SK-N-SH treated with all-trans-retinoic acid at 6 μM for 48 hours (cell line): ENCODE data around the gene C5.

Experiments used
- ATAC-seq: fragments of 200-7000 bp; cut with Tn5 transposase; 3 replicates; pipeline ENCODE4 v1.9.1; 2020; ENCODE audit warnings: mild to moderate bottlenecking, moderate library complexity
- ARNTL ChIP-seq: fragments of 450-650 bp; formaldehyde crosslinking; IDR thresholded peaks from 2 replicates; pipeline ENCODE4 v1.5.0; 2020; ENCODE audit warnings: low read depth, mild to moderate bottlenecking, moderate library complexity, borderline replicate concordance
- BACH2 ChIP-seq: fragments of 250-450 bp; sonication (Bioruptor Pico); IDR thresholded peaks from 2 replicates; pipeline ENCODE4 v1.9.0; 2021; ENCODE audit warnings: mild to moderate bottlenecking, borderline replicate concordance
- ESRRG ChIP-seq: fragments of 250-450 bp; sonication (Bioruptor Pico); IDR thresholded peaks from 2 replicates; pipeline ENCODE4 v1.6.1; 2021; ENCODE audit warnings: mild to moderate bottlenecking
- GLIS3 ChIP-seq: fragments of 250-450 bp; sonication (Bioruptor Pico); IDR thresholded peaks from 2 replicates; pipeline ENCODE4 v1.5.0; 2020; ENCODE audit warnings: mild to moderate bottlenecking, moderate library complexity
- ISL1 ChIP-seq: fragments of 250-450 bp; sonication (Bioruptor Pico); IDR thresholded peaks from 2 replicates; pipeline ENCODE4 v2.1.2; 2022; ENCODE audit warnings: mild to moderate bottlenecking, moderate library complexity
- OSR1 ChIP-seq: fragments of 250-450 bp; sonication (Bioruptor Pico); IDR thresholded peaks from 2 replicates; pipeline ENCODE4 v1.8.0; 2022; ENCODE audit warnings: moderate library complexity, mild to moderate bottlenecking, inconsistent platforms
- POU6F1 ChIP-seq: fragments of 250-450 bp; sonication (Bioruptor Pico); IDR thresholded peaks from 2 replicates; pipeline ENCODE4 v1.8.0; 2021; ENCODE audit warnings: low read depth, mild to moderate bottlenecking, moderate library complexity, borderline replicate concordance
- PPARA ChIP-seq: fragments of 250-450 bp; sonication (Bioruptor Pico); IDR thresholded peaks from 2 replicates; pipeline ENCODE4 v1.5.0; 2020; ENCODE audit warnings: mild to moderate bottlenecking, borderline replicate concordance
- RARB ChIP-seq: fragments of 250-450 bp; sonication (Bioruptor Pico); IDR thresholded peaks from 2 replicates; pipeline ENCODE4 v1.8.0; 2021; ENCODE audit warnings: mild to moderate bottlenecking, moderate library complexity
- SNAI2 ChIP-seq: fragments of 250-450 bp; sonication (Bioruptor Pico); IDR thresholded peaks from 2 replicates; pipeline ENCODE4 v1.5.0; 2020; ENCODE audit warnings: mild to moderate bottlenecking, moderate library complexity
- TCF4 ChIP-seq: fragments of 250-450 bp; sonication (Bioruptor Pico); IDR thresholded peaks from 2 replicates; pipeline ENCODE4 v1.8.0; 2021; ENCODE audit warnings: mild to moderate bottlenecking, moderate library complexity, borderline replicate concordance
- TOX ChIP-seq: fragments of 250-450 bp; sonication (Bioruptor Pico); IDR thresholded peaks from 2 replicates; pipeline ENCODE4 v1.8.0; 2021; ENCODE audit warnings: mild to moderate bottlenecking, moderate library complexity, borderline replicate concordance
- TSHZ2 ChIP-seq: fragments of 250-450 bp; sonication (Bioruptor Pico); IDR thresholded peaks from 2 replicates; pipeline ENCODE4 v1.5.0; 2020; ENCODE audit warnings: mild to moderate bottlenecking, moderate library complexity
- ZC3H10 ChIP-seq: fragments of 250-450 bp; sonication (Bioruptor Pico); IDR thresholded peaks from 2 replicates; pipeline ENCODE4 v1.5.1; 2021; ENCODE audit warnings: mild to moderate bottlenecking, moderate library complexity
- ZFP3 ChIP-seq: fragments of 250-450 bp; sonication (Bioruptor Pico); IDR thresholded peaks from 2 replicates; pipeline ENCODE4 v1.5.0; 2020; ENCODE audit warnings: mild to moderate bottlenecking, moderate library complexity
- ZFP30 ChIP-seq: fragments of 450-650 bp; formaldehyde crosslinking; IDR thresholded peaks from 2 replicates; pipeline ENCODE4 v1.5.0; 2022; ENCODE audit warnings: mild to moderate bottlenecking, moderate library complexity
- ZNF565 ChIP-seq: fragments of 450-650 bp; formaldehyde crosslinking; conservative IDR thresholded peaks from 2 replicates; pipeline ENCODE4 v1.5.0; 2020; ENCODE audit warnings: low read depth, mild to moderate bottlenecking, moderate library complexity
- ZNF70 ChIP-seq: fragments of 450-650 bp; formaldehyde crosslinking; IDR thresholded peaks from 2 replicates; pipeline ENCODE4 v1.5.0; 2020; ENCODE audit warnings: mild to moderate bottlenecking, moderate library complexity
- ZNF8 ChIP-seq: fragments of 450-650 bp; formaldehyde crosslinking; IDR thresholded peaks from 2 replicates; pipeline ENCODE4 v1.5.0; 2020; ENCODE audit warnings: mild to moderate bottlenecking, moderate library complexity
- TF ChIP-seq, protein P1 (sequence below): fragments of 250-450 bp; sonication (Bioruptor Pico); IDR thresholded peaks from 2 replicates; pipeline ENCODE4 v1.5.1; 2021; ENCODE audit warnings: mild to moderate bottlenecking, moderate library complexity
- TF ChIP-seq, protein P2 (sequence below): fragments of 250-450 bp; sonication (Bioruptor Pico); IDR thresholded peaks from 2 replicates; pipeline ENCODE4 v1.8.0; 2020; ENCODE audit warnings: mild to moderate bottlenecking, moderate library complexity, borderline replicate concordance
- TF ChIP-seq, protein P3 (sequence below): fragments of 250-450 bp; sonication (Bioruptor Pico); IDR thresholded peaks from 2 replicates; pipeline ENCODE4 v1.5.1; 2020; ENCODE audit warnings: low read depth, mild to moderate bottlenecking, moderate library complexity

Gene C5

DNA sequence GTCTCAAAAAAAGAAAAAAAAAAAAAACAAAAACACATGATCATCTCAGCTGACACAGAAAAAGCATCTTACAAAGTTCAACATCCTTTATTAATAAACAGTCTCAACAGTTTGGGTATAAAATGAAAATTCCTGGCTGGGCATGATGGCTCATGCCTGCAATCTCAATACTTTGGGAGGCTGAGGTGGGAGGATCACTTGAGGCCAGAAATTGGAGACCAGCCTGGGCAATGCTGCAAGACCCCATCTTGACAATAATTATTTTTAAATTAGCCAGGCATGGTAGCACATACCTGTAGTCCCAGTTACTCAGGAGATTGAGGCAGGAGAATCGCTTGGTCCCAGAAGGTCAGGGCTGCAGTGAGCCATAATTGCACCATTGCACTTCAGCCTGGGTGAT lies 16.8 kb upstream of the C5 start:
- no peak for ATAC-seq
- TF ChIP-seq TOX (CRISPR knock-in tag) (no peak), POU6F1 (CRISPR knock-in tag) (no peak), TCF4 (CRISPR knock-in tag) (no peak), ESRRG (CRISPR knock-in tag) (no peak), ZNF8 (CRISPR knock-in tag) (no peak), ZNF565 (CRISPR knock-in tag) (no peak), ZC3H10 (CRISPR knock-in tag) (no peak), ZNF70 (CRISPR knock-in tag) (no peak), TSHZ2 (CRISPR knock-in tag) (no peak), SNAI2 (CRISPR knock-in tag) (no peak), ZFP3 (CRISPR knock-in tag) (no peak), RARB (CRISPR knock-in tag) (no peak), GLIS3 (CRISPR knock-in tag) (no peak), BACH2 (CRISPR knock-in tag) (no peak), ARNTL (CRISPR knock-in tag) (no peak), OSR1 (CRISPR knock-in tag) (no peak), PPARA (CRISPR knock-in tag) (no peak)
- TF ChIP-seq, protein P1, sequence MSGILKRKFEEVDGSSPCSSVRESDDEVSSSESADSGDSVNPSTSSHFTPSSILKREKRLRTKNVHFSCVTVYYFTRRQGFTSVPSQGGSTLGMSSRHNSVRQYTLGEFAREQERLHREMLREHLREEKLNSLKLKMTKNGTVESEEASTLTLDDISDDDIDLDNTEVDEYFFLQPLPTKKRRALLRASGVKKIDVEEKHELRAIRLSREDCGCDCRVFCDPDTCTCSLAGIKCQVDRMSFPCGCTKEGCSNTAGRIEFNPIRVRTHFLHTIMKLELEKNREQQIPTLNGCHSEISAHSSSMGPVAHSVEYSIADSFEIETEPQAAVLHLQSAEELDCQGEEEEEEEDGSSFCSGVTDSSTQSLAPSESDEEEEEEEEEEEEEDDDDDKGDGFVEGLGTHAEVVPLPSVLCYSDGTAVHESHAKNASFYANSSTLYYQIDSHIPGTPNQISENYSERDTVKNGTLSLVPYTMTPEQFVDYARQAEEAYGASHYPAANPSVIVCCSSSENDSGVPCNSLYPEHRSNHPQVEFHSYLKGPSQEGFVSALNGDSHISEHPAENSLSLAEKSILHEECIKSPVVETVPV (CRISPR knock-in tag), result no peak

- peak; percentile 77 for ATAC-seq
Measured at GRCh38 chr9:121059998-121060636, 10.0 kb upstream of the C5 start.

GRCh38 chr9:121059513-121059912 lies 9.4 kb upstream of the C5 start:
- TF ChIP-seq TCF4 (CRISPR knock-in tag), result no peak
- TF ChIP-seq, protein P2, sequence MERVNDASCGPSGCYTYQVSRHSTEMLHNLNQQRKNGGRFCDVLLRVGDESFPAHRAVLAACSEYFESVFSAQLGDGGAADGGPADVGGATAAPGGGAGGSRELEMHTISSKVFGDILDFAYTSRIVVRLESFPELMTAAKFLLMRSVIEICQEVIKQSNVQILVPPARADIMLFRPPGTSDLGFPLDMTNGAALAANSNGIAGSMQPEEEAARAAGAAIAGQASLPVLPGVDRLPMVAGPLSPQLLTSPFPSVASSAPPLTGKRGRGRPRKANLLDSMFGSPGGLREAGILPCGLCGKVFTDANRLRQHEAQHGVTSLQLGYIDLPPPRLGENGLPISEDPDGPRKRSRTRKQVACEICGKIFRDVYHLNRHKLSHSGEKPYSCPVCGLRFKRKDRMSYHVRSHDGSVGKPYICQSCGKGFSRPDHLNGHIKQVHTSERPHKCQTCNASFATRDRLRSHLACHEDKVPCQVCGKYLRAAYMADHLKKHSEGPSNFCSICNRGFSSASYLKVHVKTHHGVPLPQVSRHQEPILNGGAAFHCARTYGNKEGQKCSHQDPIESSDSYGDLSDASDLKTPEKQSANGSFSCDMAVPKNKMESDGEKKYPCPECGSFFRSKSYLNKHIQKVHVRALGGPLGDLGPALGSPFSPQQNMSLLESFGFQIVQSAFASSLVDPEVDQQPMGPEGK, result no peak
- TF ChIP-seq, all 23 proteins: peak for 0
- ATAC-seq, result no peak

More at GRCh38 chr9:121059998-121060636, 10.0 kb upstream of the C5 start:
- TF ChIP-seq ISL1 (CRISPR knock-in tag) (no peak), PPARA (CRISPR knock-in tag) (no peak), ZNF70 (CRISPR knock-in tag) (no peak), GLIS3 (CRISPR knock-in tag) (no peak), TCF4 (CRISPR knock-in tag) (no peak), ZFP3 (CRISPR knock-in tag) (no peak)
- TF ChIP-seq, all 23 proteins: peak for 0

DNA sequence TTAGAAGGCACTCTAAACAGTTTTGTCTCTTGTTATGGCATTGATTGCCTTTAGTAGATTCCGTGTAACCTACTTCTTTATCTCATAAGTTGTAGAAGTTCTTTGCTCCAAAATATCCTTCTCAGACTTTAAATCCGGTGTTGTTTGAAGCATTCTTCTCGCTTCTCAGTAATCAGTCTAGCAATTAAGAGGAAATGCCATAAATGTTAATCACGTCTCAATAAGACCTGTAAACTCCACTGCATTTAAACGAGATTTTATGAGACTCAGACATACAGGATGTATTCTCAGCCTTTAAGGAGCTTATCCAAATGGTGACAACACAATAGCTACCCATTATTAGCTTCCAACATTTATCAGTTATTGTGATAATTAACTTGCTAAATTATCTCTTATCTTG lies 7.7 kb upstream of the C5 start:
- no peak for ATAC-seq
- no peak for TF ChIP-seq BACH2 (CRISPR knock-in tag)
- no peak for TF ChIP-seq ZFP30 (CRISPR knock-in tag)
- TF ChIP-seq, protein P3, sequence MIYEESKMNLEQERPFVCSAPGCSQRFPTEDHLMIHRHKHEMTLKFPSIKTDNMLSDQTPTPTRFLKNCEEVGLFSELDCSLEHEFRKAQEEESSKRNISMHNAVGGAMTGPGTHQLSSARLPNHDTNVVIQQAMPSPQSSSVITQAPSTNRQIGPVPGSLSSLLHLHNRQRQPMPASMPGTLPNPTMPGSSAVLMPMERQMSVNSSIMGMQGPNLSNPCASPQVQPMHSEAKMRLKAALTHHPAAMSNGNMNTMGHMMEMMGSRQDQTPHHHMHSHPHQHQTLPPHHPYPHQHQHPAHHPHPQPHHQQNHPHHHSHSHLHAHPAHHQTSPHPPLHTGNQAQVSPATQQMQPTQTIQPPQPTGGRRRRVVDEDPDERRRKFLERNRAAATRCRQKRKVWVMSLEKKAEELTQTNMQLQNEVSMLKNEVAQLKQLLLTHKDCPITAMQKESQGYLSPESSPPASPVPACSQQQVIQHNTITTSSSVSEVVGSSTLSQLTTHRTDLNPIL (CRISPR knock-in tag), result no peak
- TF ChIP-seq PPARA (CRISPR knock-in tag), result no peak
- TF ChIP-seq TOX (CRISPR knock-in tag), result no peak
- TF ChIP-seq, protein P1 (CRISPR knock-in tag), result no peak
- TF ChIP-seq RARB (CRISPR knock-in tag), result no peak
- no peak for TF ChIP-seq TSHZ2 (CRISPR knock-in tag)
- TF ChIP-seq ZFP3 (CRISPR knock-in tag), result no peak
